Sciatic nerve (tissue), 2 donors: ENCODE measurements around the gene NOC2L. TPM values are rescaled to one million over a fixed set of nuclear protein-coding genes. Genes with fewer than 3 reads are reported as not detected.

Experiments
- ATAC-seq: fragments of 200-7000 bp; cut with Tn5 transposase; one replicate; pipeline ENCODE4 v1.9.1; 2020; ENCODE audit warnings: mild to moderate bottlenecking, moderate library complexity
- DNase-seq: peaks from one replicate; pipeline ENCODE4 v3.0.0-alpha.2; 2020; ENCODE audit warnings: low spot score
- intact Hi-C: fragments of 100-400 bp; cut with DNase I; formaldehyde crosslinking; loops from one replicate; pipeline ENCODE4 v1.14.2; 2022
- total RNA-seq: library from RNA; stranded (reverse); fragmentation: NEBNext Ultra II Directional; extraction: Animal tissue kit (Norgen Biotek cat#: 25700); gene quantifications from one replicate; pipeline ENCODE4 v1.2.1, GENCODE V29; 2021
- donor health status: DM: no; HTN: no; CAD: no.
- donor health status: DM: no; HTN: no; CAD: no.

NOC2L gene
- total RNA-seq, 1 donor from 2014 or later = 43.7 TPM

DNA sequence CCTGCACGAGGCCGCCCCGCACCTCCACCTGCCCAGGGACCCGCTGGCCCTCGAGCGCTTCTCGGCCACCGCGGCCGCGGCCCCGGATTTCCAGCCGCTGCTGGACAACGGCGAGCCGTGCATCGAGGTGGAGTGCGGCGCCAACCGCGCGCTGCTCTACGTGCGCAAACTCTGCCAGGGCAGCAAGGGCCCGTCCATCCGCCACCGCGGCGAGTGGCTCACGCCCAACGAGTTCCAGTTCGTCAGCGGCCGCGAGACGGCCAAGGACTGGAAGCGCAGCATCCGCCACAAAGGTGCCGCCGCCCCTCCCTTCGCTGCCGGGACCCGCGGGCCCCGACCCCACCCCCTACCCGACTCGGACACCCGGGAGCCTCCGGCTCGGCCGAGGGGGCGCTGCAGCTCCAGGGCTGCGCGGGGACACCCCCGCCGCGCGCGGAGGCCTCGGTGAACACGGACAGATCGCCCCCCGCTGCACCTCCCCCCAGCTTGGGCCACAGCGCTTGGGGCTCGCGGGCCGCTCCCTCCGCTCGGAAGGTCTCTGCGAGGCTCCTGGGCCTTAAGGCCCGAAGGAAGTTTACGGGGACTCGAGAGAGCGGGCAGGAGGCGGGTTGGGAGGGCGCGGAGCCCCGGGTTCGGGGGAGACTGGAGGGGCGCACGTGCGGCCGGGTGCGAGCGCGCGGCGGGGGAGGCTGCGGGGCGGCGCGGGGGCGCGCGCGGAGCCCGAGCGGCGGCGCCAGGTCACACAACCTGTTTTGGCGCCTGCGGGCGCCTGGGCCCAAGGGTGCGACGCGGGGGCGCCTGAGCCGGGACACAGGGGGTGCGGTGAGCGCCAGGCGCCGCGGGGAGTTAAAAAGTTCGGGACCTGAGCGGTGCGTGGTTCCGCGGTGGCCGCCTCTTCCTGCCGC, 34.1 kb downstream of the NOC2L start:
- intact Hi-C loops = no loop called here
- DNase-seq (no peak), ATAC-seq (no peak)

DNA sequence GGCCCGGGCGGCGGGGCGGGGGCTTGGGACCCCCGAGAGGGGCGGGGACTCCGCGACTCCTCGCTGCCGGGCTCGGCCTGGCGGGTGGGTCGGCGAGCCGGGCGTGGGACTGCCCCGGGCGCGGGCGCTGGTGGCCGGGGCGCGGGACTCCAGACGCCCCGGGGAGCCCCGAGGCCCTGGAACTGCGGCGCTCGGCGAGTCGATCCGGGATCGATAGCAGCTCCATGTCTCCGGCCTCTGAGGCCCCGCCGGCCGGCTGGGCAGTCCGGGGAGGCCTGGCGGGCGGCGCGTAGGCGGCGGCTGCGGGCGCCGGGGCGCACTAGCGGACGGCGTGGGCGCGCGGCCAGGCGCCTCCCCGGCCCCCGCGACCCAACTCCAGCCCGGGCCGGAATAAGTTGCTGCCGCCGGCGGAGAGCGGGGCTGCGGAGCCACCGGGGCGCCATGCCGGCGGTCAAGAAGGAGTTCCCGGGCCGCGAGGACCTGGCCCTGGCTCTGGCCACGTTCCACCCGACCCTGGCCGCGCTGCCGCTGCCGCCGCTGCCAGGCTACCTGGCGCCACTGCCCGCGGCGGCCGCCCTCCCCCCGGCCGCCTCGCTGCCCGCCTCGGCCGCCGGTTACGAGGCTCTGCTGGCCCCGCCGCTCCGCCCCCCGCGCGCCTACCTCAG, 34.9 kb downstream of the NOC2L start:
- intact Hi-C loops = no loop called here
- ATAC-seq (no peak), DNase-seq (no peak)

DNA sequence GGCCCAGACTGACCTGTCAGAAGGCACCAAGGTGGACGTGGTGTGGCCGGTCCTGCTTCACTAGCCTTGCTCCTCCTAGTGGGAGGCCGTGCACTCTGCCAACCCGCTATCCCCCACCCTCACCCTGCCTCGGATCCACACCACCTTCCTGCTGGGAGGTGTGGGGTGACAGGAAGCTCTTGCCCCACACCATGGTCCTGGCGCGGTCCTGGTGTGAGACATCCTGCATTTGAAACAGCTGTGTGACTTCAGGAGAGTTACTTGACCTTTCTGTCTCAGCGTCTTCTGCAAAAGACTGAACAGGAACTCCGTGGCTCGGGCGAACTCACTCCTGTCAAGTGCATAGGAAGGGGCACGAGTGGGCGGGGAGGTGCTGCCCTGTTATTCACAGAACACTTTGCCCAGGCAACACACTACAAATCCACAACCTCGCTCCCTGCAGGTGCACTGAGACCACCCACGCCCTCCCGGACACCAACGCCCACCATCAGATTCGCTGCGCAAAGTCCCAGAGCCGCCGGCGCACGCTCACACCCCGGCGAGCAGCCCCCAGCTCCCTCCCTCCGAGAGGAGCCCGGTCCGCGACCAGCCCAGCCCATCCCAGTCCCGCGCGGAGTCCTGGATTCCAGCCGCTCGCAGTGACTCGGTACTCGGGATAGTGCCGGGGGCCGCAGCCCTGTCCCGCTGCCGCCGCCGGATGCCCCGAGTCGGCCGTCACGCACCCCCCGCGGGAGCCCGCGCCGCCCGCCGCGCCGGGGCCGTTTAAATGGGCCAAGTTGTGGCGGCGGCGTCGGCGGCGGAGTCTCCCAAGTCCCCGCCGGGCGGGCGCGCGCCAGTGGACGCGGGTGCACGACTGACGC, 35.7 kb downstream of the NOC2L start, which contains the start of gene SAMD11:
SAMD11 (plus strand) TSS at position 793 of the 860 bp plus-strand sequence. CDS start 509 bp downstream, outside the sequence.
- DNase-seq (peak; percentile 88), ATAC-seq (peak; percentile 29)
- intact Hi-C loops = no loop called here

GRCh38 chr1:921011-921837, 37.8 kb downstream of the NOC2L start:
- no peak for DNase-seq
- intact Hi-C loops = no loop called here
- ATAC-seq = peak; percentile 77

- ATAC-seq (no peak), DNase-seq (no peak)
- intact Hi-C loops = no loop called here
Measured at GRCh38 chr1:920521-920920, 38.5 kb downstream of the NOC2L start.

GRCh38 chr1:920010-920409, 39.0 kb downstream of the NOC2L start:
- intact Hi-C loops = no loop called here
- ATAC-seq (no peak), DNase-seq (no peak)

- intact Hi-C loops = no loop called here
- no peak for DNase-seq
- no peak for ATAC-seq
Measured at GRCh38 chr1:919271-919872, 39.7 kb downstream of the NOC2L start.

DNA sequence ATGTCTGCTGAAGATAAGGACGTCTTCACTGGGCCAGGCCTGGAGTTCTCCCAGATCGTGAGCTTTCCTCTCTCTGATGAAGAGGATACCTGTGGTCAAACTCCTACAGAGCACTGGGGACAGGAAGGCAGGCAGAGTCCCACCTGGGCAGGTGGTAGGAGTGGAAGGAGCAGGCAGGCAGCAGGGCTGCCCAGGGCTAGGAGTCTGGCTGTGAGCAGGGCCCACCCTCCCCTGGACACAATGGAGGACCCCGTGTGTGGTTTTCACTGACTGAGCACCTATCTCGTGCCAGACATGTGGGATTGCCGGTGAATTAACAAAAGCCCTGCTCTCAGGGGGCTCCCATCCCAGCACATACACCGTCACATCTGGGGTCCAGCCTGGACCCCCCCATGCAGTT, 40.2 kb downstream of the NOC2L start:
- ATAC-seq (no peak), DNase-seq (no peak)
- intact Hi-C loops = no loop called here

DNA sequence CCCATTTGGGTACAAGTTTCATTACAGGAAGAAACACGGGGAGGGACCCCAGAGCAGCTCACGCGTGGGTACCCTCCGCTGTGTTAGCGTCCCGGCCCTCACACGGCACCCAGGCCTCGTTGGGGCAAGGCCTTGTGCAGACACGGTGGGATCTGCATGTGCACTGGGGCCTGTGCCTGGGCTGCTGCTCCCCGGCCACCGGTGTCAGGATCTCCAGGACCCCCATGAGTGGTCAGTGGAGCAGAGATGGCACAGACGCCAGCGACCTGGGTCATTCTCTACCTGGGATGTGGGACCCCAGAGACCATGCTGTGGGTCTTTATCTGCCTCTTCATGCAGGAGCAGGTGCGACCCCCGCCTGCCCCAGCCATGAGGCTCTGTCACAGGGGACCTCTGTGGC, 40.7 kb downstream of the NOC2L start:
- DNase-seq (no peak), ATAC-seq (no peak)
- intact Hi-C loops = no loop called here

- intact Hi-C loops = no loop called here
- ATAC-seq (no peak), DNase-seq (no peak)
Measured at GRCh38 chr1:917466-918091, 41.5 kb downstream of the NOC2L start.

DNA sequence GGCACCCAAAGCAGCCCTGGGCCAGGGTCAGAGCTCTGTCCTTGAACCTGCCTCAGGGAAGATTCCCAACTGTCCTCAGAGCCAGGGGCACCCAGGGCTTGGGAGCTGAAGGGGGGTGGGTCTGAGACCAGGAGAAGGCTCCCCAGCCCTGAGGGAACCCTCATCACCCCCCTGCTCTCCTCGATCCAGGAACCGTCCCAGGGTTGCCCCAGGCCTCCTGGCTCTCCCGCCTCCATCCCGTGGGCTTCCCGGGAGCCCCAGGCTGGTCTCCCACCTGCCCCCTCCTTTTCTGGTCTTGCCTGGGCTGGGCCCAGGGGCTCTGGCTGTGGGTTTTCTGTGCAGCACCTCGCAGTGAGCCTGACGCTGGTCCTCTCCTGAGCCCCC, 42.0 kb downstream of the NOC2L start:
- DNase-seq = no peak
- intact Hi-C loops = no loop called here
- no peak for ATAC-seq

DNA sequence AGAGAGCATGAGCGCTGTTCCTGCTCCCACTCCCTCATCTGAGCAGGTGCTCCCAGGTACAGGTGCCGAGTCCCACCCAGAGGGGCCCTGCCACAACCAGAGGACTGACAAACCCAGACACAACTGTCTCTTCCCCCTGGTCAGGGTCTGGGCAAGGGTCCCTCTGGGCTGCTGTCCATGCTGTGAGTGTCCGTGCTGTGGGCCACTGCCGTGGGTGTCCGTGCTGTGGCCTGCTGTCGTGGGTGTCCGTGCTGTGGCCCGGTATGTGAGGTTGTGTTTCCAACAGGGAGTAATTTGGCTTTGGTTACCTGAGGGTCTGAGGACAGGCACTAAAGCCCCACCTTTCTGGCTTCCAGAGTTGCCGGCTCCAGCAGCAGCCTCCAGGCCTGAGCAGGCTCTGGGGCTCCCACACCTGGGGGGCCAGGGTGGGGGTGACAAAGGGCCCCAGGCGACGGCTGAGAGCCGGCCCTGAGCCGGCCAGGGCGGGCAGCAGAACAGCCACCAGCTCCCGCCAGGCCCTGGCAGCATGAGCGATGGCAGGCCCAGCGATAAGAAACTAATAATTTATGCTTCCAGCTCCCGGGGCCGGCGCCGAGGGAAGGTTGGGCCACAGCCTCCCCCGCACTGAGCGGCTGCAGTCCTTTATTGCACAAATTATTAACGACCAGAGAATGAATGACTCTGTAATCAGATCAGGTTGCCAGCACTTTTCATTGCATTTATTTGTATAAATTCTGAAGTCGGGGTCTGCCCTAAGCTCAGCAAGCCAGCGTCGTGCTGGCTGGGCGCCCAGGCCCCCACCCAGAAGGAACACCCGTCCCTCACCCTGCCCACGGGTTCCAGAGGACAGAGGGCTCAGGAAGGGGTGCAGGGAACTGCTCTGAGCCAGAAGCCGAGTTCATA, 42.6 kb downstream of the NOC2L start:
- DNase-seq = no peak
- intact Hi-C loops = no loop called here
- no peak for ATAC-seq

DNA sequence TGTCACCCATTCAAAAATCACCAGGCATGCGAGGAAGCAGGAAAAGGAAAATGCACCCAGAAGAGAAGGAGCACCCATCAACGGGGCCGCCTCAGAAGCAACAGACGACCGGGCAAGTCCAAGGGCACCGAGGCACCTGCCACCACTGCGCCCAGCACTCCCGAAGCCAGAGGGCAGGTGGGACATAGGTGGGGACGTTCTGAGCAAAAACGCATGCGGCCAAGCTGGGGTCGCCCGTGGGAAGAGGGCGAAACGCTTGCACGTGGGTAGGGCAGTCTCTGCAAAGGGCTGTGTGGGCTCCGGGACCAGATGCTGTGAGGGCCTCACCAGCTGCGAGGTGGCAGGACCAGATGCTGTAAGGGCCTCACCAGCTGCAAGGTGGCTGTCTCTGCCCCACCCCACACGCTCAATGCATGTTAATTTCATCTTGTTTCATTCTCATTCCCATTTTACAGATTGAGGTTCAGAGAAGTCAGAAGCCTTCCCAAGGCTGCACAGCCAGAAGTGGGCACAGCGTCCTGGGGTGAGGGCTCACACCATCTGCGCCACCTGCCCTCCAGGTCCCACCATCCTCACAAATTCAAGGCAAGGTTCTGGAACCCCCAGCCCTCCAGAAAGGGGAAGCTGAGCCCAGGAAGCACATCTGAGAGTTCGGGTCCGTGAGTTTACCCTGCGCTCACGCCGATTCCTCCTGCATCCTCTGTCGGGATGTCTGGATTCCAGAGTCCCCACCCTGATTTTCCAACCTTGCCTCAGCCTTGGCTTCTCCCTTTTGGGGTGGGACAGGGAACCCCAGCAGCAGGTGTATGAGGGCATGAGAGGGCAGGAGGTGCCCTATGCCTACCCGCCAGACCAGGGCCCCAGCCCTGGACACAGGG, 43.5 kb downstream of the NOC2L start:
- intact Hi-C loops = no loop called here
- no peak for ATAC-seq

DNA sequence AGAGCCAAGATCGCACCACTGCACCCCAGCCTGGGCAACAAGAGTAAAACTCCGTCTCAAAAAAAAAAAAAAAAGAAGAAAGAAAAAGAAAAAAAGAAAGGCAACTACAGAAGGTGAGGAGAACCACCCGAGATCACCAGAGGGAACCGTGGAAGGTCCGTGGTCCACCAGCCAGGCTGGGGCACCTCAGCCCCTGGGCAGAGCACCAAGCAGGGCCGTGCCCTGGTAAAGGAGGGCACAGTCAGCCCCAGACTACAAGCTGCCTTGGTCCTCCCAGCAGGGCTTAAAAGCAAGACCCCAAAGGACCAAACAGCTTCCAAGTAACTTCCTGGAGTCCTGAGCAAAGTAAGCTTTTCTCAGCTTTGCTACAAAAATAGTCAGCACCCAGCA, 44.2 kb downstream of the NOC2L start:
- intact Hi-C loops = no loop called here
- DNase-seq (no peak), ATAC-seq (no peak)

More for the DNA sequence above, 43.5 kb downstream of the NOC2L start:
- no peak for DNase-seq

GRCh38 chr1:914131-914890, 44.7 kb downstream of the NOC2L start:
- ATAC-seq = no peak
- DNase-seq = no peak
- intact Hi-C loops = no loop called here
